IMR-90 (cell line): ENCODE data around the gene CCDC40. TPM values are rescaled to one million over a fixed set of nuclear protein-coding genes. Genes with fewer than 3 reads are reported as not detected.

ENCODE experiments used
- ATAC-seq: fragments of 200-7000 bp; cut with Tn5 transposase; 2 replicates; pipeline ENCODE4 v1.9.1; 2020; ENCODE audit warnings: low read depth, mild to moderate bottlenecking, moderate library complexity
- BruUV-seq: library from RNA; stranded (reverse); fragments of 400-500 nt; replicated peaks from 2 replicates; lab custom pipeline; 2021; lab: Mats Ljungman, UMichigan
- CTCF ChIA-PET: fragments of 300-600 bp; formaldehyde crosslinking; extraction: SDS; loops from one replicate; lab custom pipeline; 2021; ENCODE audit warnings: antibody characterized with exemption; lab: Yijun Ruan, JAX
- POLR2A ChIA-PET: fragments of 300-600 bp; sonication (Branson Sonifier 250); formaldehyde crosslinking; loops from one replicate; lab custom pipeline; 2022; ENCODE audit warnings: antibody characterized with exemption; ENCODE audit not compliant: unreplicated experiment; lab: Charles Lee
- DNase-seq: peaks from one replicate; pipeline ENCODE4 v3.0.0; 2013
- H2AFZ ChIP-seq: replicated peaks from 2 replicates; pipeline ENCODE3; 2013; ENCODE audit warnings: low read length, mild to moderate bottlenecking; ENCODE audit not compliant: poor library complexity
- H2AK5ac ChIP-seq: 2 replicates; pipeline ENCODE4 v1.6.1; 2013; ENCODE audit warnings: low read depth, low read length, inconsistent platforms
- H2AK9ac ChIP-seq: replicated peaks from 2 replicates; pipeline ENCODE3; 2013; ENCODE audit warnings: mild to moderate bottlenecking, low read depth, low read length, moderate library complexity; ENCODE audit not compliant: poor library complexity
- H2BK120ac ChIP-seq: 2 replicates; pipeline ENCODE4 v1.6.1; 2013; ENCODE audit warnings: low read depth, low read length, inconsistent platforms
- H2BK15ac ChIP-seq: 3 replicates; pipeline ENCODE4 v1.6.1; 2013; ENCODE audit warnings: low read depth, low read length, inconsistent platforms
- H2BK20ac ChIP-seq: 2 replicates; pipeline ENCODE4 v1.6.1; 2013; ENCODE audit warnings: low read depth, mild to moderate bottlenecking, inconsistent platforms, low read length, moderate library complexity
- H2BK5ac ChIP-seq: 2 replicates; pipeline ENCODE4 v1.6.1; 2013; ENCODE audit warnings: mild to moderate bottlenecking, low read depth, low read length, inconsistent platforms; ENCODE audit not compliant: poor library complexity, severe bottlenecking
- H3K14ac ChIP-seq: replicated peaks from 2 replicates; pipeline ENCODE4 v1.6.1; 2013; ENCODE audit warnings: low read depth, low read length, inconsistent platforms
- H3K18ac ChIP-seq: 2 replicates; pipeline ENCODE4 v1.6.1; 2013; ENCODE audit warnings: low read depth, low read length, control low read depth
- H3K23ac ChIP-seq: 2 replicates; pipeline ENCODE4 v1.6.1; 2013; ENCODE audit warnings: low read depth, low read length, inconsistent platforms
- H3K27ac ChIP-seq: 2 replicates; pipeline ENCODE4 v1.5.1; 2013; ENCODE audit warnings: mild to moderate bottlenecking, control low read depth, low read length; ENCODE audit not compliant: insufficient read depth
- H3K27me3 ChIP-seq: 2 replicates; pipeline ENCODE4 v1.6.1; 2013; ENCODE audit warnings: low read length; ENCODE audit not compliant: control insufficient read depth, insufficient read depth
- H3K36me3 ChIP-seq: 2 replicates; pipeline ENCODE4 v1.6.1; 2013; ENCODE audit warnings: low read length, mixed read lengths; ENCODE audit not compliant: control insufficient read depth, insufficient read depth
- H3K4ac ChIP-seq: 2 replicates; pipeline ENCODE4 v1.6.1; 2013; ENCODE audit warnings: low read depth, low read length, inconsistent platforms
- H3K4me1 ChIP-seq: 2 replicates; pipeline ENCODE4 v1.6.1; 2013; ENCODE audit warnings: low read length, mixed read lengths; ENCODE audit not compliant: control insufficient read depth, insufficient read depth
- H3K4me2 ChIP-seq: 2 replicates; pipeline ENCODE4 v1.6.1; 2013; ENCODE audit warnings: low read depth, mild to moderate bottlenecking, control low read depth, low read length, moderate library complexity
- H3K4me3 ChIP-seq: 2 replicates; pipeline ENCODE4 v1.5.1; 2013; ENCODE audit warnings: low read depth, mild to moderate bottlenecking, control low read depth, low read length, moderate library complexity; ENCODE audit not compliant: insufficient read depth
- H3K56ac ChIP-seq: 2 replicates; pipeline ENCODE4 v1.6.1; 2013; ENCODE audit warnings: low read length, inconsistent platforms; ENCODE audit not compliant: insufficient read depth; ENCODE audit errors: extremely low read depth
- H3K79me1 ChIP-seq, 2 experiments: 2 replicates each; pipeline ENCODE4 v1.6.1; 2013; ENCODE audit warnings: low read length in 2 of 2, inconsistent platforms in 1 of 2, low read depth in 1 of 2
- H3K9ac ChIP-seq: 2 replicates; pipeline ENCODE4 v1.6.1; 2013; ENCODE audit warnings: low read depth, low read length, control low read depth
- H3K9me1 ChIP-seq: 2 replicates; pipeline ENCODE4 v1.6.1; 2013; ENCODE audit warnings: low read length, inconsistent platforms; ENCODE audit not compliant: insufficient read depth
- H3K9me3 ChIP-seq: 2 replicates; pipeline ENCODE4 v1.6.1; 2013; ENCODE audit warnings: low read length; ENCODE audit not compliant: control insufficient read depth, insufficient read depth
- H4K20me1 ChIP-seq: 2 replicates; pipeline ENCODE4 v1.6.1; 2013; ENCODE audit warnings: low read length, inconsistent platforms; ENCODE audit not compliant: insufficient read depth
- H4K5ac ChIP-seq: 2 replicates; pipeline ENCODE4 v1.6.1; 2013; ENCODE audit warnings: mild to moderate bottlenecking, low read depth, low read length, control low read depth
- H4K8ac ChIP-seq, 2 experiments: 2 replicates each; pipeline ENCODE4 v1.6.1; 2013; ENCODE audit warnings: low read depth in 2 of 2, low read length in 2 of 2, control low read depth in 1 of 2, inconsistent platforms in 1 of 2
- H4K91ac ChIP-seq: 2 replicates; pipeline ENCODE4 v1.6.1; 2013; ENCODE audit warnings: low read depth, low read length, inconsistent platforms; ENCODE audit not compliant: insufficient read depth
- BHLHE40 ChIP-seq: fragments of 150-350 bp; IDR thresholded peaks from 2 replicates; pipeline ENCODE4 v1.6.1; 2016; ENCODE audit warnings: mild to moderate bottlenecking, low read depth, low read length
- MXI1 ChIP-seq: IDR thresholded peaks from 2 replicates; pipeline ENCODE4 v1.6.1; 2012; ENCODE audit warnings: low read depth, mild to moderate bottlenecking, low read length, moderate library complexity, borderline replicate concordance
- NFE2L2 ChIP-seq: fragments of 150-350 bp; IDR thresholded peaks from 2 replicates; pipeline ENCODE4 v1.6.1; 2016; ENCODE audit warnings: low read depth, mild to moderate bottlenecking, low read length
- POLR2A ChIP-seq: IDR thresholded peaks from 2 replicates; pipeline ENCODE4 v1.6.1; 2012; ENCODE audit warnings: mild to moderate bottlenecking, low read depth, low read length
- RCOR1 ChIP-seq: IDR thresholded peaks from 2 replicates; pipeline ENCODE4 v1.6.1; 2012; ENCODE audit warnings: mild to moderate bottlenecking, low read length, improper control_type of control experiment; ENCODE audit not compliant: insufficient replicate concordance
- RFX5 ChIP-seq: IDR thresholded peaks from 2 replicates; pipeline ENCODE4 v1.8.0; 2012; ENCODE audit warnings: low read depth, mild to moderate bottlenecking, low read length, moderate library complexity
- USF2 ChIP-seq: fragments of 150-350 bp; IDR thresholded peaks from 2 replicates; pipeline ENCODE4 v1.6.1; 2017; ENCODE audit warnings: mild to moderate bottlenecking, antibody characterized with exemption, low read length, low read depth
- WGBS, 2 experiments: methylation state at CpG; one replicate each; pipeline versions ENCODE4 v1.1.5 to v1.1.7; 2013; ENCODE audit warnings: missing lambda C conversion rate in 2 of 2; ENCODE audit not compliant: insufficient read length in 1 of 2; ENCODE audit errors: extremely low coverage in 2 of 2; 5-methylcytosine and 5-hydroxymethylcytosine counted together
- dilution Hi-C: fragments of 300-500 bp; cut with HindIII; formaldehyde crosslinking; loops from one replicate; pipeline ENCODE4 v1.14.3; 2018; ENCODE audit warnings: low sequenced_read_pairs; ENCODE audit not compliant: unreplicated experiment
- in situ Hi-C: fragments of 300-500 bp; cut with MboI; formaldehyde crosslinking; loops from 3 replicates; pipeline ENCODE4 v1.14.3; 2019; ENCODE audit warnings: low sequenced_read_pairs, inconsistent platforms, mixed read lengths
- intact Hi-C: fragments of 100-400 bp; cut with micrococcal nuclease; formaldehyde crosslinking; loops from 2 replicates; pipeline ENCODE4 v1.10.0; 2022
- polyA plus RNA-seq, 3 experiments: library from polyadenylated mRNA; depleted of rRNA; stranded (reverse); fragments of >200 nt; gene quantifications; 2 replicates each; pipeline ENCODE4 v1.2.3, GENCODE V29; 2012; ENCODE audit warnings: low replicate concordance in 1 of 3
- total RNA-seq: library from RNA; depleted of rRNA; stranded (reverse); fragments of >200 nt; gene quantifications from 2 replicates; pipeline ENCODE4 v1.2.3, GENCODE V29; 2012

The CCDC40 gene
- total and polyA plus RNA-seq, 2 of the 4 experiments (the other 2 are of a cell fraction) = 0.90 to 4.7 TPM

GRCh38 chr17:80064696-80065095, 28.3 kb downstream of the CCDC40 start:
- DNase-seq (no peak), ATAC-seq (no peak)
- Histone ChIP-seq H4K91ac (peak overlapping the region; percentile 71), H3K4me1 (peaks cover 16% of the 10 kb centered on the region), H2BK20ac (no peak overlapping the region; the same call in 1 of the 2 replicates), H3K27ac (peak overlapping the region; percentile 18; the same call in 1 of the 2 replicates), H2AFZ (peak overlapping the region; percentile 40), H3K36me3 (no peaks in the 10 kb centered on the region), H2BK120ac (peak overlapping the region; percentile 64; the same call in 1 of the 2 replicates), H2BK5ac (peak overlapping the region; percentile 26), H3K9me3 (no peaks in the 10 kb centered on the region), H3K9ac (no peak overlapping the region), H3K14ac (0 out of 2 replicates have a peak overlapping the region, but pooled peaks have one; percentile 46), H4K8ac (peak overlapping the region in 1 of 2 experiments; percentile 7; a peak in 2 of 4 replicates), H2BK15ac (peak overlapping the region; percentile 66; the same call in 1 of the 3 replicates), H3K4me2 (no peak overlapping the region), H3K9me1 (peaks cover 15% of the 10 kb centered on the region), H4K20me1 (no peaks in the 10 kb centered on the region), H2AK9ac (no peak overlapping the region), H3K18ac (0 out of 2 replicates have a peak overlapping the region, but pooled peaks have one; percentile 33), H4K5ac (no peak overlapping the region), H3K23ac (no peak overlapping the region), H3K4ac (peak overlapping the region; percentile 15; the same call in 1 of the 2 replicates), H2AK5ac (peak overlapping the region; percentile 66; the same call in 1 of the 2 replicates), H3K27me3 (no peaks in the 10 kb centered on the region), H3K4me3 (no peak overlapping the region), H3K79me1 (no peaks in the 10 kb centered on the region), H3K56ac (no peak overlapping the region)
- in situ Hi-C loops = no loop called here
- TF ChIP-seq MXI1 = no peak
- TF ChIP-seq BHLHE40 = no peak
- no peak for TF ChIP-seq NFE2L2
- TF ChIP-seq RFX5 = no peak
- TF ChIP-seq USF2 = no peak
- TF ChIP-seq RCOR1 = no peak
- TF ChIP-seq POLR2A = no peak
- ChIA-PET POLR2A (no interaction called here), CTCF (no interaction called here)
- 60% methylated on average over 3 of the region's 8 CpGs; no CpG with 5 or more reads in 1 of the 2 experiments for WGBS, 2 experiments
- no TSS peak for BruUV-seq
- intact Hi-C loops = no loop called here
- dilution Hi-C loops = no loop called here
